Small intestine (tissue), 7 donors: ENCODE data around the gene NOS3. TPM values are rescaled to one million over a fixed set of nuclear protein-coding genes. Genes with fewer than 3 reads are reported as not detected.

Source experiments
- DNase-seq, 2 donors: peaks; one replicate each; pipeline versions ENCODE4 v3.0.0 to v3.0.0-alpha.2; 2013
- FAIRE-seq: peaks from 2 replicates; lab custom pipeline; 2012; peaks lifted over from hg19 to GRCh38; lab: Jason Lieb, UNC
- H3K27ac ChIP-seq, 3 donors: one replicate each; pipeline ENCODE4 v1.5.1; 2013; ENCODE audit warnings: low read length in 2 of 3, mild to moderate bottlenecking in 2 of 3, control low read depth in 1 of 3, inconsistent platforms in 1 of 3, low read depth in 1 of 3, moderate library complexity in 1 of 3
- H3K27me3 ChIP-seq, 3 donors: one replicate each; pipeline ENCODE4 v1.6.1; 2013; ENCODE audit warnings: low read length in 3 of 3, inconsistent platforms in 1 of 3; ENCODE audit not compliant: control insufficient read depth in 3 of 3, insufficient read depth in 3 of 3
- H3K36me3 ChIP-seq, 3 donors: one replicate each; pipeline ENCODE4 v1.6.1; 2013; ENCODE audit warnings: low read length in 3 of 3, inconsistent platforms in 1 of 3, low read depth in 1 of 3, mild to moderate bottlenecking in 1 of 3, moderate library complexity in 1 of 3; ENCODE audit not compliant: control insufficient read depth in 3 of 3, insufficient read depth in 2 of 3
- H3K4me1 ChIP-seq, 3 donors: one replicate each; pipeline ENCODE4 v1.6.1; 2013; ENCODE audit warnings: low read length in 2 of 3, inconsistent platforms in 1 of 3, low read depth in 1 of 3, mild to moderate bottlenecking in 1 of 3, moderate library complexity in 1 of 3; ENCODE audit not compliant: control insufficient read depth in 3 of 3, insufficient read depth in 2 of 3
- H3K4me3 ChIP-seq, 3 donors: one replicate each; pipeline ENCODE4 v1.5.1; 2013; ENCODE audit warnings: low read length in 3 of 3, control low read depth in 1 of 3, inconsistent platforms in 1 of 3, low read depth in 1 of 3, mild to moderate bottlenecking in 1 of 3, moderate library complexity in 1 of 3
- H3K9me3 ChIP-seq, 2 donors: one replicate each; pipeline ENCODE4 v1.6.1; 2013; ENCODE audit warnings: low read depth in 1 of 2, low read length in 1 of 2; ENCODE audit not compliant: control insufficient read depth in 2 of 2, insufficient read depth in 1 of 2
- WGBS, 3 donors: extraction: QIAGEN DNeasy Blood & Tissue Kit; methylation state at CpG; one replicate each; pipeline ENCODE4 v1.1.7; 2013; 5-methylcytosine and 5-hydroxymethylcytosine counted together
- polyA plus RNA-seq, 4 donors: library from polyadenylated mRNA; stranded (reverse) in 3 of 4; unstranded in 1 of 4; fragments of 200-250 nt in 3 of 4; fragments of 120-200 nt in 1 of 4; gene quantifications; one replicate each; pipeline versions ENCODE4 v1.2.1 to v1.2.3, GENCODE V29; 2013
- donor health status: healthy with polysubstance abuse.
- donor health status: control.
- donor health status: control.
- donor health status: Bipolar disorder and iron deficiency.
- donor health status: healthy.

NOS3 gene
- polyA plus RNA-seq, 4 donors, result 0.45 to 14.7 (median 4.7) TPM

- WGBS, 3 donors, result 50 to 69% (median 68%) methylated on average over 14 of the region's 14 CpGs
- H3K36me3 ChIP-seq, result peaks cover 0 to 43% (median 4%) of the 10 kb centered on the region in 3 donors
- FAIRE-seq, result no peak
- H3K27ac ChIP-seq, result no peak overlapping the region
- no peak overlapping the region for H3K4me3 ChIP-seq
- no peak for DNase-seq
- no peaks in the 10 kb centered on the region for H3K9me3 ChIP-seq
- peaks cover 0 to 16% (median 0%) of the 10 kb centered on the region in 3 donors for H3K27me3 ChIP-seq
- peaks cover 0 to 3% (median 0%) of the 10 kb centered on the region in 3 donors for H3K4me1 ChIP-seq
Observed at GRCh38 chr7:151046603-151047573, 56.1 kb downstream of the NOS3 start.

- Histone ChIP-seq H3K27ac (no peak within 1 kb of the TSS), H3K27me3 (peaks cover 0 to 16% (median 0%) of the 10 kb centered on the region in 3 donors), H3K36me3 (peaks cover 0 to 40% (median 4%) of the 10 kb centered on the region in 3 donors), H3K9me3 (no peaks in the 10 kb centered on the region), H3K4me3 (no peak within 1 kb of the TSS), H3K4me1 (peaks cover 0 to 3% (median 0%) of the 10 kb centered on the region in 3 donors)
- DNase-seq (no peak), FAIRE-seq (no peak)
- WGBS, 3 donors, result 78 to 83% (median 81%) methylated on average over 21 to 22 of the region's 22 CpGs
Observed at GRCh38 chr7:151047976-151048815, 57.4 kb downstream of the NOS3 start, which contains the start of gene ASIC3. ASIC3 (plus strand) TSS chr7:151048531; CDS start chr7:151048886, 355 bp downstream.

GRCh38 chr7:151048911-151049463, 58.2 kb downstream of the NOS3 start:
- peaks cover 0 to 44% (median 4%) of the 10 kb centered on the region in 3 donors for H3K36me3 ChIP-seq
- DNase-seq, result no peak
- H3K27me3 ChIP-seq, result peaks cover 0 to 16% (median 0%) of the 10 kb centered on the region in 3 donors
- peaks cover 0 to 3% (median 0%) of the 10 kb centered on the region in 3 donors for H3K4me1 ChIP-seq
- H3K4me3 ChIP-seq, result no peak overlapping the region
- 89 to 90% (median 90%) methylated on average over 37 to 38 of the region's 38 CpGs for WGBS, 3 donors
- FAIRE-seq, result no peak
- H3K9me3 ChIP-seq, result no peaks in the 10 kb centered on the region
- no peak overlapping the region for H3K27ac ChIP-seq

GRCh38 chr7:151051108-151051507, 60.3 kb downstream of the NOS3 start:
- H3K9me3 ChIP-seq, result no peaks in the 10 kb centered on the region
- no peak overlapping the region for H3K4me3 ChIP-seq
- H3K36me3 ChIP-seq, result peaks cover 0 to 36% (median 0%) of the 10 kb centered on the region in 3 donors
- 2 to 5% (median 2%) methylated on average over 44 to 50 of the region's 50 CpGs for WGBS, 3 donors
- DNase-seq (peak; percentile 49 to 89), FAIRE-seq (no peak)
- H3K27me3 ChIP-seq, result peaks cover 0 to 16% (median 0%) of the 10 kb centered on the region in 3 donors
- H3K27ac ChIP-seq, result no peak overlapping the region
- peaks cover 0 to 3% (median 0%) of the 10 kb centered on the region in 3 donors for H3K4me1 ChIP-seq

- WGBS, 3 donors, result 68 to 78% (median 72%) methylated on average over 4 of the region's 4 CpGs
- DNase-seq (no peak), FAIRE-seq (no peak)
Observed at GRCh38 chr7:151053096-151053495, 62.3 kb downstream of the NOS3 start.

GRCh38 chr7:151053751-151054150, 62.9 kb downstream of the NOS3 start:
- Histone ChIP-seq H3K4me1 (peaks cover 0 to 20% (median 0%) of the 10 kb centered on the region in 3 donors), H3K36me3 (peaks cover 0 to 30% (median 0%) of the 10 kb centered on the region in 3 donors), H3K27ac (no peak overlapping the region), H3K27me3 (peaks cover 0 to 16% (median 0%) of the 10 kb centered on the region in 3 donors), H3K9me3 (no peaks in the 10 kb centered on the region), H3K4me3 (no peak overlapping the region)
- 87 to 96% (median 94%) methylated on average over 8 of the region's 8 CpGs for WGBS, 3 donors
- FAIRE-seq (no peak), DNase-seq (no peak)

More at GRCh38 chr7:151053096-151053495, 62.3 kb downstream of the NOS3 start:
- H3K9me3 ChIP-seq, result no peaks in the 10 kb centered on the region
- H3K27ac ChIP-seq, result no peak overlapping the region
- no peak overlapping the region for H3K4me3 ChIP-seq
- H3K27me3 ChIP-seq, result peaks cover 0 to 16% (median 0%) of the 10 kb centered on the region in 3 donors
- H3K4me1 ChIP-seq, result peaks cover 0 to 14% (median 0%) of the 10 kb centered on the region in 3 donors
- peaks cover 0 to 30% (median 0%) of the 10 kb centered on the region in 3 donors for H3K36me3 ChIP-seq

GRCh38 chr7:151056283-151056665, 65.5 kb downstream of the NOS3 start:
- WGBS, 3 donors, result 81 to 88% (median 85%) methylated on average over 6 of the region's 6 CpGs
- Histone ChIP-seq H3K4me3 (no peak overlapping the region), H3K36me3 (peaks cover 0 to 30% (median 0%) of the 10 kb centered on the region in 3 donors), H3K27ac (no peak overlapping the region), H3K4me1 (peaks cover 0 to 32% (median 7%) of the 10 kb centered on the region in 3 donors), H3K27me3 (no peaks in the 10 kb centered on the region), H3K9me3 (no peaks in the 10 kb centered on the region)
- DNase-seq (no peak), FAIRE-seq (no peak)
